A673 (cell line): ENCODE data around the gene FBXO10.
"Not testable (repeated sequence)": the region's sequence is repeated elsewhere in the genome, so short reads cannot be mapped to it uniquely, and the experiment has no call there.

ENCODE experiments used
- CTCF ChIP-seq: fragments of 300-800, 200-600 bp; sonication (generic); conservative IDR thresholded peaks from 2 replicates; pipeline ENCODE4 v1.5.1; 2017; ENCODE audit warnings: low read depth, mild to moderate bottlenecking, antibody characterized with exemption, low read length, moderate library complexity, mixed read lengths
- EZH2 ChIP-seq: fragments of 200-600 bp; sonication (generic); IDR thresholded peaks from 2 replicates; pipeline ENCODE4 v1.6.1; 2017; ENCODE audit warnings: borderline replicate concordance, low read depth, mild to moderate bottlenecking, mixed read lengths, antibody characterized with exemption, low read length; ENCODE audit not compliant: poor library complexity, severe bottlenecking

DNA sequence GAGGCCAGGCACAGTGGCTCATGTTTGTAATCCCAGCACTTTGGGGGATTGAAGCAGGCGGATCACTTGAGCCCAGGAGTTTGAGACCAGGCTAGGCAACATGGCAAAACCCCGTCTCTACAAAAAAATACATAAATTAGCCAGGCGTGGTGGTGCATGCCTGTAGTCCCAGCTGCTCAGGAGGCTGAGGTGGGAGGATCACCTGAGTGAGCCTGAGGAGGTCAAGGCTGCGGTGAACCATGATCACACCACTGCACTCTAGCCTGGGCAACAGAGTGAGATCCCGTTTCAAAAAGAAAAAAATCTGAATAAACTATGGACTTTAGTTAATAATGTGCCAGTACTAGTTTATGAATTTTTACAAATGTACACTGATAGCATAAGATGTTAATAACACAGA lies 66.1 kb downstream of the FBXO10 start:
- TF ChIP-seq CTCF, EZH2: not testable (repeated sequence)
